Smooth muscle cell of the coronary artery (primary cell): ENCODE results near the gene RAB10. TPM values are rescaled to one million over a fixed set of nuclear protein-coding genes. Genes with fewer than 3 reads are reported as not detected.

Source experiments
- total RNA-seq: library from RNA; depleted of rRNA; stranded (reverse); fragments of >200 nt; gene quantifications from 2 replicates; pipeline ENCODE4 v1.2.3, GENCODE V29; 2014; ENCODE audit warnings: low replicate concordance

The RAB10 gene
- total RNA-seq, result 115 and 320 TPM in 2 replicates

DNA sequence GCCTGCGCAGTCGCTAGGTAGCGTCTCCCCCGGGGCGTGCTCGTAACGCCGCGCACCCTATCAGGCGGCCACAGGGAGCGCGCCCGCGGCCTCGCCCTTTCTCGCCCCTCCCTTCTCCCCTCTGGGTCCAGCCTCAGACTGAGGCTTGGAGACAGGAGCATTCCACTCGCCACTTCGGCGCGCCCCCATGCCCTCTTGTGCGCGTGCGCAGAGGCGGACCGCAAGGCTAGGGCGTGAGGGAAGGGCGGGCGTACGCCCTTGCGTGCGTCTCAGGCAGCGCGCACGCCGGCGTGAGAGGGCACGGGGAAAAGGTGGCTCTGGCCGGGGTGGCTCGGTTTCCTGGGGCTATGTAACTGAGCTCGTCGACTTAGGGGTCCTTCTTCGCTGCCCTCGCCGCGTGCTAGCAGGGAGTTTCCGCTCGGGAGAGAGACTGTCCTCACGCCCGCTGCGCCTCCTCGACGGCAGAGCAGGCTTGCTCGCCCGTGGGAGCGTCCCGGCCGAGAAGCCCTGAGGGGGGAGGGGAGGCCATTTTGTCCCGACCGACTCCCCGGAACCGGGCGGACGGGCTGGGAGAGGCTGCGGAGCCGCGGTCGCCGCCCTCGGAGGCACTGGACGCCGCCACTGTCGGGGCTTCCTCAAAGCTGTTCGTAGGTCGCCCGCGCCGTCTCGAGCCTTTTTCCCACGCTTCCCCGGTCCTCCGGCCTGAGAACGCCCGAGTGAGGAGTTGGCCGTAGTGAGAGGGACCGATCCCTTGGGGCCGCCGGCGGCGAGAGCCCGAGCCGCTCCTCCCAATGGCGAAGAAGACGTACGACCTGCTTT lies at the start of gene RAB10:
RAB10 (plus strand) TSS at position 267 of the 819 bp plus-strand sequence; CDS start at position 792, 525 bp downstream.

DNA sequence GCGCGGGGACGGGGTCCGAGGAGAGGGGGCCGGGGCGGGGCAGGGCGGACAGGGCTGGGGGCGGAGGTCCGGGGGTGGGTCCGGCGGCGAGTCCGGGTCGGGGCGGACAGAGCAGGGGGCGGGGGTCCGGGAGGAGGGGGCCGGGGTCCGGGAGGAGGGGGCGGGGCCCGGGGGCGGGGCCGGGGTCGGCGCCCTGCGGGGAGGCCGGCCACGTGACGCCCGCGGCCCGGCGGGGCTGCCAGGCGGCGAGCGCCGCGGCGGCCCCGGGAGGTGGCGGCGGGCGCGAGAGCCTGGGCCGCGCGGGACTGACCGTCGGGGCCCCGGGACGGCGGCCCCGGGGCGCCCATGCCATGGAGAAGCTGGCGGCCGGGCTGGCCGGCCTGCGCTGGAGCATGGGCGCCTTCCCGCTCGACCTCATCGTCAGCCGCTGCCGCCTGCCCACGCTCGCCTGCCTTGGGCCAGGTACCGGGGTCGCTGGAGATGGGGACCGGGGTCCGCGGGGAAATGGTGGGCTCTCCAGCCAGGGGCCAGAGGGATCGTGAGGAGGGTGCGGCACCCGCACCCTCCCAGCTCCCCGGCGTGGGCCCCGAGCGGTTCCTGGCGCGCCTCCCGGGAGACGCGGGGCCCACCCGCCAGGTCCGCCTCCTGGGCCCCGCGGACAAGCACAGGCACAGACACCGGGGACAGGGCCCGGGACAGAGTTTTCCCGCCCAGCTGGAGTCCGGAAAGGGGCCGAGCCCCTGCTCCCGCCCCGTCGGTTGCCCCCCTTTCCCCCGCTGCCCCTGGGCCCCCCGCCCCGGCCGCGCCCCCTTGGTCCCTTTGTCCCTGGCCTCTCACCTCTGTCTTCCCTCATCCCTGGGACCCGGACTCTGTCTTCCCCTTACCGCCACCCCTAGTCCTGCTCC lies 139.2 kb downstream of the RAB10 start, which contains the start of gene GAREM2:
GAREM2 (plus strand) TSS at position 218 of the 905 bp plus-strand sequence; CDS start at position 351, 133 bp downstream.

Other genes with a start within 250 kb of the RAB10 start
- gene ASXL2, start 155.6 kb upstream of the RAB10 start, total RNA-seq, result 3.2 and 15.2 TPM in 2 replicates
- 9.6 and 12.3 TPM in 2 replicates for gene KIF3C, start 51.6 kb upstream of the RAB10 start, total RNA-seq
- gene GAREM2, start 139.0 kb downstream of the RAB10 start, total RNA-seq, result 0.35 and 1.1 TPM in 2 replicates
- 105 and 129 TPM in 2 replicates for gene HADHA, start 210.5 kb downstream of the RAB10 start, total RNA-seq
- gene HADHB, start 210.9 kb downstream of the RAB10 start, total RNA-seq, result 83.5 and 129 TPM in 2 replicates